ENCODE measurements around the gene UBAC1. TPM values are rescaled to one million over a fixed set of nuclear protein-coding genes. Genes with fewer than 3 reads are reported as not detected.

The UBAC1 gene
- total and polyA plus RNA-seq, 9 of the 15 experiments (the other 6 are each of a cell fraction or from before 2014, with no cell fraction given): 94.0 to 399 (median 228) TPM

- TF ChIP-seq ZNF696 (CRISPR knock-in tag; conservative IDR thresholded peaks at IDR 0.05) (no peak), BCL6 (CRISPR knock-in tag; IDR thresholded peaks at IDR 0.05) (no peak), ZHX1 (conservative IDR thresholded peaks at IDR 0.05; ENCODE audit: low read length) (no peak), RAD21 (CRISPR knock-in tag; conservative IDR thresholded peaks at IDR 0.05 in 1 of 2, IDR thresholded peaks at IDR 0.05 in 1 of 2) (no peak), MEF2A (IDR thresholded peaks at IDR 0.05; ENCODE audit: control insufficient read depth, low read depth, low read length) (no peak), PTTG1 (tag; IDR thresholded peaks at IDR 0.05; ENCODE audit: low read depth) (no peak), ELK3 (CRISPR knock-in tag; IDR thresholded peaks at IDR 0.05) (no peak), ZNF274 (IDR thresholded peaks at IDR 0.05; ENCODE audit: borderline replicate concordance, low read depth, low read length) (no peak), TSC22D4 (tag; IDR thresholded peaks at IDR 0.05) (no peak), MECOM (CRISPR knock-in tag; IDR thresholded peaks at IDR 0.05) (no peak), SNRNP70 (optimal IDR thresholded peaks at IDR 0.05; ENCODE audit: low read depth, low read length) (no peak), XRCC4 (IDR thresholded peaks at IDR 0.05; ENCODE audit: extremely low read depth, insufficient read depth, insufficient read length) (no peak), HDAC2 (IDR thresholded peaks at IDR 0.05) (no peak), ZNF655 (CRISPR knock-in tag; IDR thresholded peaks at IDR 0.05) (no peak), ATF4 (CRISPR knock-in tag; IDR thresholded peaks at IDR 0.05) (no peak), HNRNPH1 (optimal IDR thresholded peaks at IDR 0.05; ENCODE audit: low read depth, low read length) (no peak), ZNF77 (CRISPR knock-in tag; IDR thresholded peaks at IDR 0.05) (no peak), SMARCB1 (IDR thresholded peaks at IDR 0.05; ENCODE audit: insufficient read length, low read depth) (no peak), ZBTB12 (CRISPR knock-in tag; IDR thresholded peaks at IDR 0.05) (peak; percentile 98)
- TF ChIP-seq, protein P1, sequence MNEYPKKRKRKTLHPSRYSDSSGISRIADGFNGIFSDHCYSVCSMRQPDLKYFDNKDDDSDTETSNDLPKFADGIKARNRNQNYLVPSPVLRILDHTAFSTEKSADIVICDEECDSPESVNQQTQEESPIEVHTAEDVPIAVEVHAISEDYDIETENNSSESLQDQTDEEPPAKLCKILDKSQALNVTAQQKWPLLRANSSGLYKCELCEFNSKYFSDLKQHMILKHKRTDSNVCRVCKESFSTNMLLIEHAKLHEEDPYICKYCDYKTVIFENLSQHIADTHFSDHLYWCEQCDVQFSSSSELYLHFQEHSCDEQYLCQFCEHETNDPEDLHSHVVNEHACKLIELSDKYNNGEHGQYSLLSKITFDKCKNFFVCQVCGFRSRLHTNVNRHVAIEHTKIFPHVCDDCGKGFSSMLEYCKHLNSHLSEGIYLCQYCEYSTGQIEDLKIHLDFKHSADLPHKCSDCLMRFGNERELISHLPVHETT (CRISPR knock-in tag; conservative IDR thresholded peaks at IDR 0.05 in 1 of 2, IDR thresholded peaks at IDR 0.05 in 1 of 2): peak in 1 of 2 experiments; percentile 99; a peak in 2 of 4 replicates
Observed at GRCh38 chr9:135961277-135961715, at the start of gene UBAC1 (continued).
